Measurements from ENCODE around the gene SLC27A2. TPM values are rescaled to one million over a fixed set of nuclear protein-coding genes. Genes with fewer than 3 reads are reported as not detected.

The SLC27A2 gene
- total and polyA plus RNA-seq, 2 experiments from 2014 or later: 2.8 to 9.4 TPM

DNA sequence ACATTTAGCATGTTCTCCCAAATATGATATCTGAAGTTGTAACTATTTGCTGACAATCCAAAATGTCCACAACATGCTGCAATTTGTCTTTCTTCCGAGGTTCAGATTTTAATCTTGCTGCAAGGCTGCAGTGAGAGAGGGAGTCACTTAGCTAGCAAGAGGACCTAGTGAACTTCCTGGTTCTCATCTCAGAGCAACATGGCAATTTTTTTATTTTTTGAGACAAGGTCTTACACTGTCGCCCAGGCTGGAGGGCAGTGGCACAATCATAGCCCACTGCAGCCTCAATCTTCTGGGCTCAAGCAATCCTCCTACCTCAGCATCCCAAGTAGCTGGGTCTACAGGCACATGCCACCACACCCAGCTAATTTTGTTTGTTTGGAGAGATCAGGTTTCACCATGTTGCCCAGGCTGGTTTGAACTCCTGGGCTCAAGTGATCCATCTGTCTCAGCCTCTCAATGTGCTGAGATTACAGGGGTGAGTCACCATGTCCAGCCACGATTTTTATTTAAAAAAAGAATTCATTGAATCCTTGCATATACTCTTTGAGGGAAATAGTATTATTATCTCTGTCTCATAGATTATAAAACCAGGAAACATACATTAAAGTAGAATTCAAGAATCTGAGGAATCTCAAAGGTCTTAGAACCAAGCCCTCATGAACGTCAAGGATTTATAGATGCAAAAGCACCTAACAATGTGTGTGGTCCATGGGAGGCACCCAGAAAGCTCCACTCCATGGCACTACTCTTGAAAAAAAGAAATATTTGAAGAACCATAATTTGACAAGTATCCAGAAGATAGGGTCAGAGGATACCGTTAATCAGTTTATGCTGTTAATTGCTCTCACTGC is 74.4 kb downstream of the SLC27A2 start:
- H3K27ac Mint-ChIP-seq: no peak overlapping the region
- H3K27me3 ChIP-seq (ENCODE audit: insufficient read depth): no peaks in the 10 kb centered on the region

DNA sequence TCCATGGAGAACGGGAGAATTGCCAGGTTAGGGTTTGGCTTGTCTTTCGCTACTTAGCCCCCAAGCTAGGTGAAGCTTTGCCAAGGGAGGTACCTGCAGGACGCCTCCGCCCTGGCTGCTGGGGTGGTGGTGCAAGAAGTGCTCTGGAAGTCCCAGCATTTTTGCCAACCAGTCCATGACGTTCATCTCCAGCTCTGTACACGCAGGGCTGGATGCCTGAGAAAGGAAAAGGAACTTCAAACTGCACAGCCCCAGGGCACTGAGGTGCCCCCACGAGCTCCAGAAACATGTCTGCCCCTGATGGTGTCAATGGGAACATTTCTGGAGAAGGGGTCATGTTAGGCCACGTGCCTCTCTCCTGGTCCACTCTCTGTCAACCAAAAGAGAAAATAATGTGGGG is 75.3 kb downstream of the SLC27A2 start:
- no peaks in the 10 kb centered on the region for H3K36me3 ChIP-seq (ENCODE audit: insufficient read depth)
- TF ChIP-seq EZH2 (IDR thresholded peaks at IDR 0.05; ENCODE audit: low read depth, unreplicated experiment) (no peak), POLR2AphosphoS5 (IDR thresholded peaks at IDR 0.05; ENCODE audit: low read depth) (no peak), CREB1 (CRISPR knock-in tag; IDR thresholded peaks at IDR 0.05; ENCODE audit: low read depth) (no peak), EZH2phosphoT487 (IDR thresholded peaks at IDR 0.05; ENCODE audit: unreplicated experiment) (no peak), ZNF331 (CRISPR knock-in tag; IDR thresholded peaks at IDR 0.05; ENCODE audit: low read depth) (no peak)
- TF ChIP-seq, protein P1, sequence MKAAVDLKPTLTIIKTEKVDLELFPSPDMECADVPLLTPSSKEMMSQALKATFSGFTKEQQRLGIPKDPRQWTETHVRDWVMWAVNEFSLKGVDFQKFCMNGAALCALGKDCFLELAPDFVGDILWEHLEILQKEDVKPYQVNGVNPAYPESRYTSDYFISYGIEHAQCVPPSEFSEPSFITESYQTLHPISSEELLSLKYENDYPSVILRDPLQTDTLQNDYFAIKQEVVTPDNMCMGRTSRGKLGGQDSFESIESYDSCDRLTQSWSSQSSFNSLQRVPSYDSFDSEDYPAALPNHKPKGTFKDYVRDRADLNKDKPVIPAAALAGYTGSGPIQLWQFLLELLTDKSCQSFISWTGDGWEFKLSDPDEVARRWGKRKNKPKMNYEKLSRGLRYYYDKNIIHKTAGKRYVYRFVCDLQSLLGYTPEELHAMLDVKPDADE (IDR thresholded peaks at IDR 0.05): no peak
- TF ChIP-seq, protein P2, sequence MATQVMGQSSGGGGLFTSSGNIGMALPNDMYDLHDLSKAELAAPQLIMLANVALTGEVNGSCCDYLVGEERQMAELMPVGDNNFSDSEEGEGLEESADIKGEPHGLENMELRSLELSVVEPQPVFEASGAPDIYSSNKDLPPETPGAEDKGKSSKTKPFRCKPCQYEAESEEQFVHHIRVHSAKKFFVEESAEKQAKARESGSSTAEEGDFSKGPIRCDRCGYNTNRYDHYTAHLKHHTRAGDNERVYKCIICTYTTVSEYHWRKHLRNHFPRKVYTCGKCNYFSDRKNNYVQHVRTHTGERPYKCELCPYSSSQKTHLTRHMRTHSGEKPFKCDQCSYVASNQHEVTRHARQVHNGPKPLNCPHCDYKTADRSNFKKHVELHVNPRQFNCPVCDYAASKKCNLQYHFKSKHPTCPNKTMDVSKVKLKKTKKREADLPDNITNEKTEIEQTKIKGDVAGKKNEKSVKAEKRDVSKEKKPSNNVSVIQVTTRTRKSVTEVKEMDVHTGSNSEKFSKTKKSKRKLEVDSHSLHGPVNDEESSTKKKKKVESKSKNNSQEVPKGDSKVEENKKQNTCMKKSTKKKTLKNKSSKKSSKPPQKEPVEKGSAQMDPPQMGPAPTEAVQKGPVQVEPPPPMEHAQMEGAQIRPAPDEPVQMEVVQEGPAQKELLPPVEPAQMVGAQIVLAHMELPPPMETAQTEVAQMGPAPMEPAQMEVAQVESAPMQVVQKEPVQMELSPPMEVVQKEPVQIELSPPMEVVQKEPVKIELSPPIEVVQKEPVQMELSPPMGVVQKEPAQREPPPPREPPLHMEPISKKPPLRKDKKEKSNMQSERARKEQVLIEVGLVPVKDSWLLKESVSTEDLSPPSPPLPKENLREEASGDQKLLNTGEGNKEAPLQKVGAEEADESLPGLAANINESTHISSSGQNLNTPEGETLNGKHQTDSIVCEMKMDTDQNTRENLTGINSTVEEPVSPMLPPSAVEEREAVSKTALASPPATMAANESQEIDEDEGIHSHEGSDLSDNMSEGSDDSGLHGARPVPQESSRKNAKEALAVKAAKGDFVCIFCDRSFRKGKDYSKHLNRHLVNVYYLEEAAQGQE (IDR thresholded peaks at IDR 0.05; ENCODE audit: unreplicated experiment): no peak
- TF ChIP-seq, protein P3, sequence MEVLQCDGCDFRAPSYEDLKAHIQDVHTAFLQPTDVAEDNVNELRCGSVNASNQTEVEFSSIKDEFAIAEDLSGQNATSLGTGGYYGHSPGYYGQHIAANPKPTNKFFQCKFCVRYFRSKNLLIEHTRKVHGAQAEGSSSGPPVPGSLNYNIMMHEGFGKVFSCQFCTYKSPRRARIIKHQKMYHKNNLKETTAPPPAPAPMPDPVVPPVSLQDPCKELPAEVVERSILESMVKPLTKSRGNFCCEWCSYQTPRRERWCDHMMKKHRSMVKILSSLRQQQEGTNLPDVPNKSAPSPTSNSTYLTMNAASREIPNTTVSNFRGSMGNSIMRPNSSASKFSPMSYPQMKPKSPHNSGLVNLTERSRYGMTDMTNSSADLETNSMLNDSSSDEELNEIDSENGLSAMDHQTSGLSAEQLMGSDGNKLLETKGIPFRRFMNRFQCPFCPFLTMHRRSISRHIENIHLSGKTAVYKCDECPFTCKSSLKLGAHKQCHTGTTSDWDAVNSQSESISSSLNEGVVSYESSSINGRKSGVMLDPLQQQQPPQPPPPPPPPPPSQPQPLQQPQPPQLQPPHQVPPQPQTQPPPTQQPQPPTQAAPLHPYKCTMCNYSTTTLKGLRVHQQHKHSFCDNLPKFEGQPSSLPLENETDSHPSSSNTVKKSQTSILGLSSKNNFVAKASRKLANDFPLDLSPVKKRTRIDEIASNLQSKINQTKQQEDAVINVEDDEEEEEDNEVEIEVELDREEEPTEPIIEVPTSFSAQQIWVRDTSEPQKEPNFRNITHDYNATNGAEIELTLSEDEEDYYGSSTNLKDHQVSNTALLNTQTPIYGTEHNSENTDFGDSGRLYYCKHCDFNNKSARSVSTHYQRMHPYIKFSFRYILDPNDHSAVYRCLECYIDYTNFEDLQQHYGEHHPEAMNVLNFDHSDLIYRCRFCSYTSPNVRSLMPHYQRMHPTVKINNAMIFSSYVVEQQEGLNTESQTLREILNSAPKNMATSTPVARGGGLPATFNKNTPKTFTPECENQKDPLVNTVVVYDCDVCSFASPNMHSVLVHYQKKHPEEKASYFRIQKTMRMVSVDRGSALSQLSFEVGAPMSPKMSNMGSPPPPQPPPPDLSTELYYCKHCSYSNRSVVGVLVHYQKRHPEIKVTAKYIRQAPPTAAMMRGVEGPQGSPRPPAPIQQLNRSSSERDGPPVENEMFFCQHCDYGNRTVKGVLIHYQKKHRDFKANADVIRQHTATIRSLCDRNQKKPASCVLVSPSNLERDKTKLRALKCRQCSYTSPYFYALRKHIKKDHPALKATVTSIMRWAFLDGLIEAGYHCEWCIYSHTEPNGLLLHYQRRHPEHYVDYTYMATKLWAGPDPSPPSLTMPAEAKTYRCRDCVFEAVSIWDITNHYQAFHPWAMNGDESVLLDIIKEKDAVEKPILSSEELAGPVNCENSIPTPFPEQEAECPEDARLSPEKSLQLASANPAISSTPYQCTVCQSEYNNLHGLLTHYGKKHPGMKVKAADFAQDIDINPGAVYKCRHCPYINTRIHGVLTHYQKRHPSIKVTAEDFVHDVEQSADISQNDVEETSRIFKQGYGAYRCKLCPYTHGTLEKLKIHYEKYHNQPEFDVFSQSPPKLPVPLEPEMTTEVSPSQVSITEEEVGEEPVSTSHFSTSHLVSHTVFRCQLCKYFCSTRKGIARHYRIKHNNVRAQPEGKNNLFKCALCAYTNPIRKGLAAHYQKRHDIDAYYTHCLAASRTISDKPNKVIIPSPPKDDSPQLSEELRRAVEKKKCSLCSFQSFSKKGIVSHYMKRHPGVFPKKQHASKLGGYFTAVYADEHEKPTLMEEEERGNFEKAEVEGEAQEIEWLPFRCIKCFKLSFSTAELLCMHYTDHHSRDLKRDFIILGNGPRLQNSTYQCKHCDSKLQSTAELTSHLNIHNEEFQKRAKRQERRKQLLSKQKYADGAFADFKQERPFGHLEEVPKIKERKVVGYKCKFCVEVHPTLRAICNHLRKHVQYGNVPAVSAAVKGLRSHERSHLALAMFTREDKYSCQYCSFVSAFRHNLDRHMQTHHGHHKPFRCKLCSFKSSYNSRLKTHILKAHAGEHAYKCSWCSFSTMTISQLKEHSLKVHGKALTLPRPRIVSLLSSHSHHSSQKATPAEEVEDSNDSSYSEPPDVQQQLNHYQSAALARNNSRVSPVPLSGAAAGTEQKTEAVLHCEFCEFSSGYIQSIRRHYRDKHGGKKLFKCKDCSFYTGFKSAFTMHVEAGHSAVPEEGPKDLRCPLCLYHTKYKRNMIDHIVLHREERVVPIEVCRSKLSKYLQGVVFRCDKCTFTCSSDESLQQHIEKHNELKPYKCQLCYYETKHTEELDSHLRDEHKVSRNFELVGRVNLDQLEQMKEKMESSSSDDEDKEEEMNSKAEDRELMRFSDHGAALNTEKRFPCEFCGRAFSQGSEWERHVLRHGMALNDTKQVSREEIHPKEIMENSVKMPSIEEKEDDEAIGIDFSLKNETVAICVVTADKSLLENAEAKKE (CRISPR knock-in tag; IDR thresholded peaks at IDR 0.05): no peak
- Mint-ChIP-seq H3K36me3 (ENCODE audit: low read depth) (no peaks in the 10 kb centered on the region), H3K9me3 (no peaks in the 10 kb centered on the region), H3K27me3 (ENCODE audit: insufficient read depth, low read depth, poor library complexity) (no peaks in the 10 kb centered on the region), H3K4me3 (no peak overlapping the region), H3K27ac (no peak overlapping the region), H3K4me1 (no peaks in the 10 kb centered on the region)
- no peak overlapping the region for H3K4me3 ChIP-seq
- no peaks in the 10 kb centered on the region for H3F3A ChIP-seq (replicated peaks; ENCODE audit: low read depth)
- H3K27ac ChIP-seq (ENCODE audit: low read depth): no peak overlapping the region
- 0 out of 2 replicates have a peak, but pooled peaks cover 7% of the 10 kb centered on the region for H3K9me2 ChIP-seq (ENCODE audit: insufficient read depth)
- no peaks in the 10 kb centered on the region for H3K79me2 ChIP-seq (replicated peaks; ENCODE audit: insufficient read depth)
- ATAC-seq: no peak
- H3K4me2 ChIP-seq: no peak overlapping the region
- H3K4me1 ChIP-seq (ENCODE audit: insufficient read depth): no peaks in the 10 kb centered on the region
- H4K20me1 ChIP-seq (replicated peaks; ENCODE audit: insufficient read depth): no peaks in the 10 kb centered on the region
- DNase-seq (ENCODE audit: low spot score): no peak
- H2AFZ ChIP-seq: no peak overlapping the region
- H3K27me3 ChIP-seq (ENCODE audit: insufficient read depth): no peaks in the 10 kb centered on the region

More for the DNA sequence above, 74.4 kb downstream of the SLC27A2 start:
- no peak overlapping the region for H3K27ac ChIP-seq (ENCODE audit: low read depth)
- Mint-ChIP-seq H3K27me3 (ENCODE audit: insufficient read depth, low read depth, poor library complexity) (peaks cover 2% of the 10 kb centered on the region), H3K4me1 (no peaks in the 10 kb centered on the region), H3K4me3 (no peak overlapping the region), H3K9me3 (no peaks in the 10 kb centered on the region), H3K36me3 (ENCODE audit: low read depth) (no peaks in the 10 kb centered on the region)
- H3K4me1 ChIP-seq (ENCODE audit: insufficient read depth): no peaks in the 10 kb centered on the region
- no peaks in the 10 kb centered on the region for H3K36me3 ChIP-seq (ENCODE audit: insufficient read depth)
- H3K79me2 ChIP-seq (replicated peaks; ENCODE audit: insufficient read depth): no peaks in the 10 kb centered on the region
- no peaks in the 10 kb centered on the region for H3F3A ChIP-seq (replicated peaks; ENCODE audit: low read depth)
- no peak overlapping the region for H3K4me3 ChIP-seq
- H3K9me2 ChIP-seq (ENCODE audit: insufficient read depth): peaks cover 11% of the 10 kb centered on the region; the same call in 1 of the 2 replicates
- no peaks in the 10 kb centered on the region for H4K20me1 ChIP-seq (replicated peaks; ENCODE audit: insufficient read depth)
- DNase-seq (ENCODE audit: low spot score) (no peak), ATAC-seq (no peak)
- TF ChIP-seq EZH2phosphoT487 (IDR thresholded peaks at IDR 0.05; ENCODE audit: unreplicated experiment) (no peak), JUNB (IDR thresholded peaks at IDR 0.05; ENCODE audit: unreplicated experiment) (no peak), POLR2AphosphoS5 (IDR thresholded peaks at IDR 0.05; ENCODE audit: low read depth) (no peak)
- H3K4me2 ChIP-seq: no peak overlapping the region
- no peak overlapping the region for H2AFZ ChIP-seq

All from GM23338 (cell line).